Activated T-cell treated with anti-CD3 and anti-CD28 coated beads for 48 hours (primary cell): ENCODE measurements around the gene TRAPPC2B.

Source experiments
- DNase-seq: peaks from one replicate; pipeline ENCODE4 v3.0.0-alpha.2; 2020; ENCODE audit warnings: low read depth

The TRAPPC2B gene

GRCh38 chr19:57362997-57363687 lies at the start of gene TRAPPC2B, which contains the start of gene ZNF547:
TSS of gene TRAPPC2B (plus strand) at chr19:57363551. CDS start at chr19:57364834, 1,283 bp downstream.
TSS of gene ZNF547 (plus strand) at chr19:57363551. CDS start at chr19:57368556, 5,005 bp downstream.
- peak; percentile 95 for DNase-seq

GRCh38 chr19:57314146-57314545 lies 49.2 kb upstream of the TRAPPC2B start:
- DNase-seq, result no peak

- no peak for DNase-seq
Measured at GRCh38 chr19:57317503-57317902, 45.8 kb upstream of the TRAPPC2B start.

GRCh38 chr19:57319869-57320179 lies 43.5 kb upstream of the TRAPPC2B start:
- DNase-seq, result no peak

GRCh38 chr19:57320180-57321084 lies 42.9 kb upstream of the TRAPPC2B start, which contains the start of gene ZNF543:
TSS of gene ZNF543 (plus strand) at chr19:57320472. CDS start at chr19:57320854, 382 bp downstream.
- peak; percentile 89 for DNase-seq

- no peak for DNase-seq
Measured at GRCh38 chr19:57321116-57321515, 42.2 kb upstream of the TRAPPC2B start.

- DNase-seq, result no peak
Measured at GRCh38 chr19:57321751-57322150, 41.6 kb upstream of the TRAPPC2B start.

- no peak for DNase-seq
Measured at GRCh38 chr19:57324992-57325391, 38.4 kb upstream of the TRAPPC2B start.

GRCh38 chr19:57327993-57328392 lies 35.4 kb upstream of the TRAPPC2B start:
- no peak for DNase-seq

- no peak for DNase-seq
Measured at GRCh38 chr19:57334191-57334590, 29.2 kb upstream of the TRAPPC2B start.

- no peak for DNase-seq
Measured at GRCh38 chr19:57338877-57339276, 24.5 kb upstream of the TRAPPC2B start.

- no peak for DNase-seq
Measured at GRCh38 chr19:57342582-57342981, 20.8 kb upstream of the TRAPPC2B start.

GRCh38 chr19:57348136-57348535 lies 15.2 kb upstream of the TRAPPC2B start:
- DNase-seq, result no peak

- peak; percentile 76 for DNase-seq
Measured at GRCh38 chr19:57350877-57351805, 12.2 kb upstream of the TRAPPC2B start, which contains the start of gene ZNF304. TSS of gene ZNF304 (plus strand) at chr19:57351271. CDS start at chr19:57351665, 394 bp downstream.

GRCh38 chr19:57351867-57352266 lies 11.5 kb upstream of the TRAPPC2B start:
- no peak for DNase-seq

GRCh38 chr19:57355916-57356315 lies 7.4 kb upstream of the TRAPPC2B start:
- DNase-seq, result no peak

GRCh38 chr19:57357406-57357805 lies 5.9 kb upstream of the TRAPPC2B start:
- DNase-seq, result no peak

GRCh38 chr19:57359300-57359699 lies 4.1 kb upstream of the TRAPPC2B start:
- no peak for DNase-seq

GRCh38 chr19:57362419-57362818 lies 932 bp upstream of the TRAPPC2B start:
- no peak for DNase-seq

- no peak for DNase-seq
Measured at GRCh38 chr19:57363688-57364181, 384 bp downstream of the TRAPPC2B start.

GRCh38 chr19:57366776-57367175 lies 3.4 kb downstream of the TRAPPC2B start:
- no peak for DNase-seq

- DNase-seq, result no peak
Measured at GRCh38 chr19:57374179-57374578, 10.8 kb downstream of the TRAPPC2B start.
